ENCODE results near the gene LAMC1. TPM values are rescaled to one million over a fixed set of nuclear protein-coding genes. Genes with fewer than 3 reads are reported as not detected.

Gene LAMC1
- total and polyA plus RNA-seq, 2 experiments from 2014 or later: 18.4 to 116 TPM

- Mint-ChIP-seq H3K4me3 (no peak overlapping the region), H3K4me1 (peaks cover 10% of the 10 kb centered on the region; the same call in 2 of the 3 replicates), H3K27ac (no peak overlapping the region), H3K36me3 (ENCODE audit: low read depth) (peaks cover 6% of the 10 kb centered on the region; the same call in 2 of the 3 replicates), H3K9me3 (no peaks in the 10 kb centered on the region; the same call in 2 of the 3 replicates), H3K27me3 (ENCODE audit: insufficient read depth, low read depth, poor library complexity) (no peaks in the 10 kb centered on the region)
- no peak overlapping the region for H3K27ac ChIP-seq (ENCODE audit: low read depth)
- H3K36me3 ChIP-seq (ENCODE audit: insufficient read depth): 0 out of 2 replicates have a peak, but pooled peaks cover 2% of the 10 kb centered on the region
- no peak overlapping the region for H2AFZ ChIP-seq
- no peaks in the 10 kb centered on the region; the same call in 1 of the 2 replicates for H4K20me1 ChIP-seq (replicated peaks; ENCODE audit: insufficient read depth)
- no peak for DNase-seq (ENCODE audit: low spot score)
- TF ChIP-seq JUNB (IDR thresholded peaks at IDR 0.05; ENCODE audit: unreplicated experiment) (no peak), STAT1 (IDR thresholded peaks at IDR 0.05; ENCODE audit: unreplicated experiment) (no peak), EZH2phosphoT487 (IDR thresholded peaks at IDR 0.05; ENCODE audit: unreplicated experiment) (no peak), NANOG (IDR thresholded peaks at IDR 0.05; ENCODE audit: borderline replicate concordance) (no peak), ETS1 (IDR thresholded peaks at IDR 0.05) (no peak), POLR2AphosphoS5 (IDR thresholded peaks at IDR 0.05; ENCODE audit: low read depth) (no peak), ZNF462 (CRISPR knock-in tag; IDR thresholded peaks at IDR 0.05) (no peak), ZNF114 (CRISPR knock-in tag; IDR thresholded peaks at IDR 0.05) (no peak), ZNF331 (CRISPR knock-in tag; IDR thresholded peaks at IDR 0.05; ENCODE audit: low read depth) (no peak), CREB1 (CRISPR knock-in tag; IDR thresholded peaks at IDR 0.05; ENCODE audit: low read depth) (no peak), REST (IDR thresholded peaks at IDR 0.05; ENCODE audit: unreplicated experiment) (no peak), EZH2 (IDR thresholded peaks at IDR 0.05; ENCODE audit: low read depth, unreplicated experiment) (no peak), CTCF (conservative IDR thresholded peaks at IDR 0.05; ENCODE audit: low read depth in 2 of 2) (no peak)
- no peak overlapping the region for H3K4me3 ChIP-seq
- no peaks in the 10 kb centered on the region for H3F3A ChIP-seq (replicated peaks; ENCODE audit: low read depth)
- no peaks in the 10 kb centered on the region for H3K9me2 ChIP-seq (ENCODE audit: insufficient read depth)
- ATAC-seq: no peak
- no peaks in the 10 kb centered on the region for H3K27me3 ChIP-seq (ENCODE audit: insufficient read depth)
- no peak overlapping the region for H3K4me2 ChIP-seq
- peaks cover 6% of the 10 kb centered on the region; the same call in 1 of the 2 replicates for H3K4me1 ChIP-seq (ENCODE audit: insufficient read depth)
- H3K79me2 ChIP-seq (replicated peaks; ENCODE audit: insufficient read depth): peaks cover 87% of the 10 kb centered on the region
These were observed 38.0 kb downstream of the LAMC1 start for GRCh38 chr1:183061194-183061593.

Measured in GM23338 (cell line).